ENCODE measurements around the gene SOX9. TPM values are rescaled to one million over a fixed set of nuclear protein-coding genes. Genes with fewer than 3 reads are reported as not detected.

Gene SOX9
- total RNA-seq, 1 experiment from 2014 or later = 24.3 TPM

DNA sequence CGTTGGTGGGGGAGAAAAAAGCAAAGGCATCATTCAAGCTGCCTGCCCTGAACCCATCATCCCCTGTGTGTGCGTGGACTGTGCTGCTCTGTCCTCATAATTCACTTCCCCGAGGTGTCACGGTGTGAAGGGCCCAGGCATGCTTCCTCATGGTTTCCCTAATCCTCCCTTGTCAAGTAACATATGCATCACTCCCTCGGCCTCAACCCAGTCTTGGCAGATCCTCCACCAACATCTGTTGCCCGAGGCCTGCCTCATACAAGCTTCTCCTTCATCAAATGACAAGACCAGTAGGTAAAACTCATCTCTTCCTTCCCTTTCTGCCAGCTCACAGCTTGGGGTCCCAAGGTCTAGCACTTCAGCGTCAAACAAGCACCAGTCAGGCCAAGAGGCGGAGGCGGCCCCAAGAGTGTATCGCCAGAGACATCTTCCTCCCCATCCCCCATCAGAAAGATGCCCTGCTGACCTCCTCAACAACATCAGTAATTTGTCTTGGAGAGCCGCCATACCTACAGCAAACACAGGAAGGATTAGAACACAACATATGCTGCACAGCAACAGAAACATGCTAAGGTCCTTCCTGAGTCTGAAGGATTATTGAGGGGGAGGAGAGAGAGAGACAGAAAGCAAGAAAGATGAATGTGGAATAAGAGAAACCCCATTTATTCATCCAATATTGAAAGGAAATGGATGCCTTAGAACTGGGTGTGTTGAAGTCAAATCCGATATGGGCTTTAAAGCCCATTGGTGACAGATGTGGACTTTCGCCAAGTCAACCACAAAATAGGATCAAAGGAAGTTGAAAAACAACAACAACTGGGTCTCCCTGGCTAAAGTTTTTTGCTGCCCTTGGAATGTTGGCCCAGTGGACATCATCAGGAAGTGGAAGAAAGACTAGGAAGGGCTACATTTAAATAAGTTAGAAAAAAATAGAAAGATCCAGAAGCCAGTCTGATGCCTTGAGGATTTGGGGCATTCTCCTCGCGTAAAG, 38.4 kb downstream of the SOX9 start:
- DNase-seq (ENCODE audit: low read depth) = peak; percentile 42

DNA sequence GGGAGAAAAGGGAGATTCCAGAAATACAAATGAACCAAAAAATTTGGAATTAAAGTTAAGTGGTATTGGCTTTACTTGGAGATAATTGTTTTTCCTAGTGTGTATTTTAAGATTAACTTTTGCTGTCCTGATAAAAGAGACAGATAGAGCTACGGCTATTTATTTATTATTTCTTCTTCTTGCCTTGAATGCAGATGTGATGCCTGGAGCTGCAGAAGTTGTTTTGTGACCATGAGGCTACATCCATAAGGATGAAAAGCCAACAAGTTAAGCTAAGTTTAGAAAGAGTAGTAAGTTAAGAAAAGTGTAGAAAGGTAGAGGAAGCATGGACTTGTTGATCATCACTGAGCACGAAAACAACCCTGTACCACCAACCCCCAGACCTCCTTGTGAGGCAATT, 41.7 kb downstream of the SOX9 start:
- no peak for DNase-seq (ENCODE audit: low read depth)

DNA sequence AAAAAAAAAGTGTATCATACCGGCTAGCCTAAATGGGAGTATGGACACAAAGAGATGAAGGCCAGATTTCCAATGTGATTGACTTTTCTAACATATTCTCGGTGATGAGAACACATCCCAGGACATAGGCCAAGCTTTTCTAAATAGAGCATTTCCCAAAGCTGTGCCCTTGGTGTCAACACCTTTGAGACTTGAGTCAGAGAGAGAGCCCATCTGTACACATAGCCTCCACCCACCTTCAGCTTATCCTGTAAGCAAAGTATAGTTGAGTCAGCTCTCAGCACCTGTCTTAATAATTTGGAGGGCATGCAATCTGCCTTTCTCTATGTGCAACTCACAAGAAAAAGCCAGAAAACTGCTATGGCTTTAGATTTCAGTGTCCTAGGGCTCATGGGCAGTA, 42.7 kb downstream of the SOX9 start:
- no peak for DNase-seq (ENCODE audit: low read depth)

- no peak for DNase-seq (ENCODE audit: low read depth)
Measured at GRCh38 chr17:72164158-72164739, 43.4 kb downstream of the SOX9 start.

- DNase-seq (ENCODE audit: low read depth) = no peak
Measured at GRCh38 chr17:72165192-72165866, 44.5 kb downstream of the SOX9 start.

- DNase-seq (ENCODE audit: low read depth) = no peak
Measured at GRCh38 chr17:72165867-72166439, 45.1 kb downstream of the SOX9 start.

GRCh38 chr17:72167593-72167992, 46.8 kb downstream of the SOX9 start:
- no peak for DNase-seq (ENCODE audit: low read depth)

GRCh38 chr17:72169823-72170222, 49.0 kb downstream of the SOX9 start:
- no peak for DNase-seq (ENCODE audit: low read depth)

- peak; percentile 50 for DNase-seq (ENCODE audit: low read depth)
Measured at GRCh38 chr17:72171703-72172667, 51.2 kb downstream of the SOX9 start.

DNA sequence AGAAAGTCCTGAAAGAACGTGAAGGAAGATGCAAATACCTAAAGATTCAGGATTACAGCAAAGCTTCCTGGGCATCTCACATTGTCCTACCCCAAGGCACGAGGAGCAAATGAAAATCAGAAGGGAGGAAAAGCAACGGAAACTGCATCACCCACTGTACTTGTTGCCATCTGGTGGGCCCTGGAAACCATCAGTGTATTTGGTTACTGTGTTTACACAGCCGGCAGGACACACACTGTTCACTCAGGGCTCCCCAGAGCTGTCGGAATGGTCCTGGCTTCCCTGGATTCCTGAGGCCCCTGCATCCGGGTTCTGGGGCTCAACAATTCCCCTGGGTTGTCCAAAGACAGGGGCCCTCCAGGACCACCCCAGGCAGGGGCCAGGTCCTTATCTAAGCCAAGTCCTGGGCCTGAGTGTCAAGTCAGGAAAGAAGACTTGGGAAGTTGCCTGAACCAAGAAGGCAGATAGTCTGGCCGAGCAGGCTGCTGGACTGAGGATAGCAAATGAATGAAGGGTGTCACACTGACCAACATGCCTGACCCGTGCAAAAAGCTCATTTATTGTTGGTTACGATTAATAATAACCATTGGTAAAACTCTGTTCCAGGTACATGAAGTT, 52.8 kb downstream of the SOX9 start:
- DNase-seq (ENCODE audit: low read depth) = no peak

DNA sequence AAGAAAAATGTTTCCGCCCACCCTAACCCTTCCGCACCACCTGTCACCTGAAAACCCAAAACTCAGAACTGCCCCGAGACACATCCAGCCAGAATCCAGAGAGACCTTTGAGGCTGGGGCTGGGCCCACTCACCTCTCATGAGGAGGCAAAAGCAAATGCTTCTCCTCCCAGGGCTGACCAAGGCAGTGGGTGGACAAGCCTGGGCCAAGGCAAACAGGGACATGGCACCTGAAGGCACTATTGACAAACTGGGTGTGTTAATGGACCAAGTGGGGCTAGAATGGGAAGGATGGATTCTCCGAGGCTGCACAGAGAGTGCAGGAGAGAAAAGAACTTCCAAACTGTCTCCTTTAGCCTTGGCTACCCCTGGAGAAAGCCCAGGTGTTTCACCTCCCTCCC, 54.4 kb downstream of the SOX9 start:
- DNase-seq (ENCODE audit: low read depth) = no peak

Measured in M059J (cell line).